Esophagus muscularis mucosa (tissue), 3 donors: ENCODE measurements around the gene PRKCQ.

Experiments used
- POLR2A ChIP-seq: fragments of 450-650 bp; IDR thresholded peaks from one replicate; pipeline ENCODE4 v1.6.1; 2017; ENCODE audit warnings: antibody characterized with exemption, moderate library complexity, mild to moderate bottlenecking, low read depth
- POLR2AphosphoS5 ChIP-seq, 2 donors: sonication (generic); formaldehyde crosslinking; IDR thresholded peaks; one replicate each; pipeline ENCODE4 v1.6.1; 2017; ENCODE audit warnings: antibody characterized with exemption in 2 of 2
- TF ChIP-seq, protein P1 (sequence below), 3 experiments: fragments of 200-600 bp in 2 of 3; fragments of 450-650 bp in 1 of 3; sonication (generic) in 2 of 3; IDR thresholded peaks; one replicate each; pipeline ENCODE4 v1.5.1; 2017 to 2019; ENCODE audit warnings: antibody characterized with exemption in 3 of 3, mild to moderate bottlenecking in 2 of 3, moderate library complexity in 1 of 3

DNA sequence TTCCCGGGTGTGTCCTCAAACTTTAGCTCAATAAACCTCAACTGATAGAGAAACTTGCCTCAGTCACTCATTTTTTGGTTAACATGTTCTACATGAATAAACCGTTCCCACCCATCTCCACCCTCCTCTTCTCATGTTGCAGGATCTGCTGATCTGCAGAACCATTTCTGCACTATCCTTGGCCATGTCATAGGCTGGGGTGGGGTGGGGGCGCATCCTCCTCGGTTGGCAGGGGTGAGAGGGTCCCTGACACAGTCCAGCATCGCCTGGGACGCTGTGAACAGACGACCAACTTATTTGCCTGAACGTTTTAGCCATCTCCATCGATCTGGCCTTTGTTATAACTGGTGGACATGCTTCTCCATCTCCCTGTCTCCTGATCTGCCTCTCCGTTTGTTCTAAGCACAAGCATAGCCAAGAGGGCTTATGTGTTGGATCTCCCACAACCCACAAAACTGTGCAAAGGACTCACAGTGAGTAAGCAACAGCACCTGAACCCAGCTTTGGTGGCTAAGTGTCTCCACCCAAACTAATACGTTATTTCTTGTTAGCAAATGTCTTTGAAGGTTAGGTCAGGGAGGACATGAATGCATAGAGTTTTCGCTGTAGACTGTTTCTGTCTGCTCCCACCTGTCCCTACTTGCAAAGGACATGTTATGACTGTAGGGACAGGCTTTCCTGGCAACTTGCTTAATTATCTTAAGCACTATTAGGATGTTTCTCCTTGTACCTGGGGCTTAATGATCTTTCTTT lies 51.7 kb downstream of the PRKCQ start:
- TF ChIP-seq, protein P1, sequence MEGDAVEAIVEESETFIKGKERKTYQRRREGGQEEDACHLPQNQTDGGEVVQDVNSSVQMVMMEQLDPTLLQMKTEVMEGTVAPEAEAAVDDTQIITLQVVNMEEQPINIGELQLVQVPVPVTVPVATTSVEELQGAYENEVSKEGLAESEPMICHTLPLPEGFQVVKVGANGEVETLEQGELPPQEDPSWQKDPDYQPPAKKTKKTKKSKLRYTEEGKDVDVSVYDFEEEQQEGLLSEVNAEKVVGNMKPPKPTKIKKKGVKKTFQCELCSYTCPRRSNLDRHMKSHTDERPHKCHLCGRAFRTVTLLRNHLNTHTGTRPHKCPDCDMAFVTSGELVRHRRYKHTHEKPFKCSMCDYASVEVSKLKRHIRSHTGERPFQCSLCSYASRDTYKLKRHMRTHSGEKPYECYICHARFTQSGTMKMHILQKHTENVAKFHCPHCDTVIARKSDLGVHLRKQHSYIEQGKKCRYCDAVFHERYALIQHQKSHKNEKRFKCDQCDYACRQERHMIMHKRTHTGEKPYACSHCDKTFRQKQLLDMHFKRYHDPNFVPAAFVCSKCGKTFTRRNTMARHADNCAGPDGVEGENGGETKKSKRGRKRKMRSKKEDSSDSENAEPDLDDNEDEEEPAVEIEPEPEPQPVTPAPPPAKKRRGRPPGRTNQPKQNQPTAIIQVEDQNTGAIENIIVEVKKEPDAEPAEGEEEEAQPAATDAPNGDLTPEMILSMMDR (IDR thresholded peaks at IDR 0.05), result no peak
- TF ChIP-seq POLR2A, result no peak
- TF ChIP-seq POLR2AphosphoS5 (IDR thresholded peaks at IDR 0.05), result no peak
